ENCODE measurements around the gene FOXD1.
"Not testable (repeated sequence)": the region's sequence is repeated elsewhere in the genome, so short reads cannot be mapped to it uniquely, and the experiment has no call there.

Gene FOXD1

GRCh38 chr5:73411936-73412596 lies 36.5 kb downstream of the FOXD1 start:
- in situ Hi-C loops (cut with HindIII; ENCODE audit: low sequenced_read_pairs), result no loop called here
- no peak for DNase-seq (ENCODE audit: low read depth, low spot score)
- TF ChIP-seq CTCF (IDR thresholded peaks at IDR 0.05; ENCODE audit: low read depth, low read length), result no peak
- no peak overlapping the region for H3K4me3 ChIP-seq (ENCODE audit: low read depth, low read length)

DNA sequence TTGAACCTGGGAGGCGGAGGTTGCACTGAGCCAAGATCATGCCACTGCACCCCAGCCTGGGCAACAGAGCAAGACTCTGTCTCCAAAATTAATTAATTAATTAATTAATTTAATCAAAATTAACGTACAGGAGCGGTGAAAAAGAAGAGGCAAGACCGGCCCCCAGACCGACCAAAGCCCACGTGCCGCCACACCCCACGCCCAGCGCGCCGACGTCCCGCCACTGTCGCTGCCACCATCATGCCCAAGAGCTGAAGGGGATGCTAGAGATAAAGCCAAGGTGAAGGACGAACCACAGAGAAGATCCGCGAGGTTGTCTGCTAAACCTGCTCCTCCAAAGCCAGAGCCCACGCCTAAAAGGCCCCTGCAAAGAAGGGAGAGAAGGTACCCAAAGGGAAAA lies 38.6 kb downstream of the FOXD1 start:
- in situ Hi-C loops (cut with HindIII; ENCODE audit: low sequenced_read_pairs); H3K4me3 ChIP-seq (ENCODE audit: low read depth, low read length); DNase-seq (ENCODE audit: low read depth, low spot score): not testable (repeated sequence)

GRCh38 chr5:73405691-73406090 lies 42.9 kb downstream of the FOXD1 start:
- no peak overlapping the region for H3K4me3 ChIP-seq (ENCODE audit: low read depth, low read length)
- TF ChIP-seq CTCF (IDR thresholded peaks at IDR 0.05; ENCODE audit: low read depth, low read length), result no peak
- in situ Hi-C loops (cut with HindIII; ENCODE audit: low sequenced_read_pairs), result no loop called here
- DNase-seq (ENCODE audit: low read depth, low spot score), result no peak

GRCh38 chr5:73399775-73400174 lies 48.8 kb downstream of the FOXD1 start:
- no peak for DNase-seq (ENCODE audit: low read depth, low spot score)
- TF ChIP-seq CTCF (IDR thresholded peaks at IDR 0.05; ENCODE audit: low read depth, low read length), result no peak
- H3K4me3 ChIP-seq (ENCODE audit: low read depth, low read length), result no peak overlapping the region
- in situ Hi-C loops (cut with HindIII; ENCODE audit: low sequenced_read_pairs), result no loop called here
